NK-92 treated with Interleukin-12 subunit alpha and Interleukin-12 subunit beta, amount 100 ng/mL, for 24 hours (cell line): ENCODE measurements around the gene PRLH.
"Not testable (repeated sequence)": the region's sequence is repeated elsewhere in the genome, so short reads cannot be mapped to it uniquely, and the experiment has no call there.

Source experiments
- DNase-seq: peaks from one replicate; lab custom pipeline; 2025; lab: John Stamatoyannopoulos, UW

PRLH gene

GRCh38 chr2:237601453-237602116 lies 35.2 kb downstream of the PRLH start:
- no peak for DNase-seq

- no peak for DNase-seq
Observed at GRCh38 chr2:237602409-237602808, 36.0 kb downstream of the PRLH start.

GRCh38 chr2:237603049-237603717 lies 36.8 kb downstream of the PRLH start:
- DNase-seq = no peak

- no peak for DNase-seq
Observed at GRCh38 chr2:237603718-237604362, 37.5 kb downstream of the PRLH start.

GRCh38 chr2:237604391-237604790 lies 38.0 kb downstream of the PRLH start:
- no peak for DNase-seq

GRCh38 chr2:237604960-237605359 lies 38.6 kb downstream of the PRLH start:
- no peak for DNase-seq

- not testable (repeated sequence) for DNase-seq
Observed at GRCh38 chr2:237606522-237606921, 40.1 kb downstream of the PRLH start.

- no peak for DNase-seq
Observed at GRCh38 chr2:237612527-237613357, 46.4 kb downstream of the PRLH start.

GRCh38 chr2:237613679-237614078 lies 47.3 kb downstream of the PRLH start:
- DNase-seq = no peak

GRCh38 chr2:237614151-237614720 lies 47.9 kb downstream of the PRLH start:
- no peak for DNase-seq

- DNase-seq = no peak
Observed at GRCh38 chr2:237615631-237616249, 49.4 kb downstream of the PRLH start.

GRCh38 chr2:237616373-237616733 lies 50.0 kb downstream of the PRLH start:
- DNase-seq = no peak
